ENCODE results near the gene IKZF4.
"Not testable (repeated sequence)": the region's sequence is repeated elsewhere in the genome, so short reads cannot be mapped to it uniquely, and the experiment has no call there.

DNA sequence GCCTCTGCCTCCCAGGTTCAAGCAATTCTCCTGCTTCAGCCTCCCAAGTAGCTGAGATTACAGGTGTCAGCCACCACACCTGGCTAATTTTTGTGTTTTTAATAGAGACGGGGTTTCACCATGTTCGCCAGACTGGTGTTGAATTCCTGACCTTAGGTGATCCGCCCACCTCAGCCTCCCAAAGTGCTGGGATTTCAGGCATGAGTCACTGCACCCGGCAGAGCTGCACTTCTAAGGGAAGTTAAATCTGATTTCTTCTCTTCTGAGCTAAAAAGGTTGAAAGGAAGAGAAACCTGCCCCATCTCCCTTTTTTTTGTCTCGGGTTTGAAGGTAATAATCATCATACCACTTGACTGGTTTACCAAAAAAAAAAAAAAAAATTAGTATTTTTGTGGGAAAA, 39.0 kb upstream of the IKZF4 start:
- TF ChIP-seq, protein P1, sequence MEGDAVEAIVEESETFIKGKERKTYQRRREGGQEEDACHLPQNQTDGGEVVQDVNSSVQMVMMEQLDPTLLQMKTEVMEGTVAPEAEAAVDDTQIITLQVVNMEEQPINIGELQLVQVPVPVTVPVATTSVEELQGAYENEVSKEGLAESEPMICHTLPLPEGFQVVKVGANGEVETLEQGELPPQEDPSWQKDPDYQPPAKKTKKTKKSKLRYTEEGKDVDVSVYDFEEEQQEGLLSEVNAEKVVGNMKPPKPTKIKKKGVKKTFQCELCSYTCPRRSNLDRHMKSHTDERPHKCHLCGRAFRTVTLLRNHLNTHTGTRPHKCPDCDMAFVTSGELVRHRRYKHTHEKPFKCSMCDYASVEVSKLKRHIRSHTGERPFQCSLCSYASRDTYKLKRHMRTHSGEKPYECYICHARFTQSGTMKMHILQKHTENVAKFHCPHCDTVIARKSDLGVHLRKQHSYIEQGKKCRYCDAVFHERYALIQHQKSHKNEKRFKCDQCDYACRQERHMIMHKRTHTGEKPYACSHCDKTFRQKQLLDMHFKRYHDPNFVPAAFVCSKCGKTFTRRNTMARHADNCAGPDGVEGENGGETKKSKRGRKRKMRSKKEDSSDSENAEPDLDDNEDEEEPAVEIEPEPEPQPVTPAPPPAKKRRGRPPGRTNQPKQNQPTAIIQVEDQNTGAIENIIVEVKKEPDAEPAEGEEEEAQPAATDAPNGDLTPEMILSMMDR (conservative IDR thresholded peaks at IDR 0.05; ENCODE audit: low read length): not testable (repeated sequence)
- TF ChIP-seq EZH2phosphoT487 (IDR thresholded peaks at IDR 0.05; ENCODE audit: borderline replicate concordance, low read depth, low read length): not testable (repeated sequence)
